ENCODE data around the gene FHIT. TPM values are rescaled to one million over a fixed set of nuclear protein-coding genes. Genes with fewer than 3 reads are reported as not detected.

FHIT gene
- total and polyA plus RNA-seq, 8 donors, result 1.8 to 10.6 (median 7.1) TPM

- no peaks in the 10 kb centered on the region for H3K36me3 ChIP-seq
- no peaks in the 10 kb centered on the region for H3K9me3 ChIP-seq
- no peak for DNase-seq
- H3K27ac ChIP-seq, result no peak overlapping the region
- 83 to 97% (median 95%) methylated on average over 2 of the region's 2 CpGs for WGBS, 5 donors
- no peaks in the 10 kb centered on the region for H3K4me1 ChIP-seq
- no peaks in the 10 kb centered on the region for H3K27me3 ChIP-seq
- intact Hi-C loops (cut with DNase I; ENCODE audit: low total_unique reads), result no loop called here
- TF ChIP-seq EP300 (IDR thresholded peaks at IDR 0.05) (no peak), POLR2A (IDR thresholded peaks at IDR 0.05) (no peak), POLR2AphosphoS5 (IDR thresholded peaks at IDR 0.05) (no peak), CTCF (IDR thresholded peaks at IDR 0.05) (no peak)
- no peak overlapping the region for H3K4me3 ChIP-seq
These were observed 1073.5 kb downstream of the FHIT start for GRCh38 chr3:60177726-60178125.

GRCh38 chr3:60176614-60177013 lies 1074.6 kb downstream of the FHIT start:
- H3K27me3 ChIP-seq, result no peaks in the 10 kb centered on the region
- 85 to 90% (median 85%) methylated on average over 6 of the region's 6 CpGs for WGBS, 5 donors
- no peak overlapping the region for H3K27ac ChIP-seq
- no peaks in the 10 kb centered on the region for H3K36me3 ChIP-seq
- H3K9me3 ChIP-seq, result no peaks in the 10 kb centered on the region
- no peak for TF ChIP-seq POLR2AphosphoS5 (IDR thresholded peaks at IDR 0.05)
- TF ChIP-seq CTCF (IDR thresholded peaks at IDR 0.05), result no peak
- H3K4me3 ChIP-seq, result no peak overlapping the region
- no peaks in the 10 kb centered on the region for H3K4me1 ChIP-seq
- intact Hi-C loops (cut with DNase I; ENCODE audit: low total_unique reads), result no loop called here
- DNase-seq, result no peak

- no peak for TF ChIP-seq POLR2AphosphoS5 (IDR thresholded peaks at IDR 0.05)
- TF ChIP-seq POLR2A (IDR thresholded peaks at IDR 0.05), result no peak
- TF ChIP-seq CTCF (IDR thresholded peaks at IDR 0.05), result no peak
- no peak for TF ChIP-seq EP300 (IDR thresholded peaks at IDR 0.05)
- H3K27ac ChIP-seq, result no peak overlapping the region
- H3K9me3 ChIP-seq, result no peaks in the 10 kb centered on the region
- DNase-seq, result no peak
- H3K4me1 ChIP-seq, result no peaks in the 10 kb centered on the region
- H3K4me3 ChIP-seq, result no peak overlapping the region
- intact Hi-C loops (cut with DNase I; ENCODE audit: low total_unique reads), result no loop called here
- no peaks in the 10 kb centered on the region for H3K27me3 ChIP-seq
- WGBS, 5 donors, result 76 to 90% (median 87%) methylated on average over 3 of the region's 3 CpGs
- H3K36me3 ChIP-seq, result no peaks in the 10 kb centered on the region
These were observed 1075.6 kb downstream of the FHIT start for GRCh38 chr3:60175680-60176079.

GRCh38 chr3:60169755-60170154 lies 1081.5 kb downstream of the FHIT start:
- H3K4me1 ChIP-seq, result no peaks in the 10 kb centered on the region
- intact Hi-C loops (cut with DNase I; ENCODE audit: low total_unique reads), result no loop called here
- no peak overlapping the region for H3K4me3 ChIP-seq
- no peaks in the 10 kb centered on the region for H3K36me3 ChIP-seq
- H3K9me3 ChIP-seq, result no peaks in the 10 kb centered on the region
- no peak for DNase-seq
- TF ChIP-seq EP300 (IDR thresholded peaks at IDR 0.05) (no peak), POLR2AphosphoS5 (IDR thresholded peaks at IDR 0.05) (no peak), CTCF (IDR thresholded peaks at IDR 0.05) (no peak)
- H3K27ac ChIP-seq, result no peak overlapping the region
- WGBS, 5 donors, result 84 to 94% (median 92%) methylated on average over 5 of the region's 5 CpGs
- no peaks in the 10 kb centered on the region for H3K27me3 ChIP-seq

GRCh38 chr3:60167186-60167585 lies 1084.1 kb downstream of the FHIT start:
- H3K9me3 ChIP-seq, result no peaks in the 10 kb centered on the region
- TF ChIP-seq POLR2AphosphoS5 (IDR thresholded peaks at IDR 0.05) (no peak), EP300 (IDR thresholded peaks at IDR 0.05) (no peak), CTCF (IDR thresholded peaks at IDR 0.05) (no peak), POLR2A (IDR thresholded peaks at IDR 0.05) (no peak)
- no peak for DNase-seq
- H3K4me1 ChIP-seq, result no peaks in the 10 kb centered on the region
- intact Hi-C loops (cut with DNase I; ENCODE audit: low total_unique reads), result no loop called here
- H3K27ac ChIP-seq, result no peak overlapping the region
- no peaks in the 10 kb centered on the region for H3K36me3 ChIP-seq
- no peak overlapping the region for H3K4me3 ChIP-seq
- H3K27me3 ChIP-seq, result no peaks in the 10 kb centered on the region
